Fibroblast of the aortic adventitia (primary cell): ENCODE results near the gene L3HYPDH. TPM values are rescaled to one million over a fixed set of nuclear protein-coding genes. Genes with fewer than 3 reads are reported as not detected.

Source experiments
- DNase-seq: peaks from one replicate; pipeline ENCODE4 v3.0.0-alpha.2; 2010; ENCODE audit warnings: low read depth
- H3K4me3 ChIP-seq: 2 replicates; pipeline ENCODE4 v1.5.1; 2011; ENCODE audit warnings: low read depth, mild to moderate bottlenecking, control low read depth, low read length, moderate library complexity
- CTCF ChIP-seq: IDR thresholded peaks from 2 replicates; pipeline ENCODE4 v1.5.1; 2011; ENCODE audit warnings: mild to moderate bottlenecking, low read length, control low read depth, inconsistent platforms; ENCODE audit not compliant: insufficient read depth
- total RNA-seq: library from RNA; depleted of rRNA; stranded (reverse); fragments of >200 nt; gene quantifications from 2 replicates; pipeline ENCODE4 v1.2.3, GENCODE V29; 2012; ENCODE audit warnings: low replicate concordance

L3HYPDH gene
- total RNA-seq, 1 donor: 28.7 TPM

GRCh38 chr14:59464486-59465315, 19.5 kb downstream of the L3HYPDH start:
- no peak for TF ChIP-seq CTCF
- DNase-seq: peak; percentile 40
- peak overlapping the region; percentile 65 for H3K4me3 ChIP-seq

GRCh38 chr14:59463787-59464485, 20.3 kb downstream of the L3HYPDH start:
- no peak for TF ChIP-seq CTCF
- no peak for DNase-seq
- H3K4me3 ChIP-seq: peak overlapping the region; percentile 65

- H3K4me3 ChIP-seq: no peak overlapping the region
- no peak for DNase-seq
- TF ChIP-seq CTCF: no peak
Observed at GRCh38 chr14:59461891-59462290, 22.3 kb downstream of the L3HYPDH start.

GRCh38 chr14:59460378-59460777, 23.8 kb downstream of the L3HYPDH start:
- no peak overlapping the region for H3K4me3 ChIP-seq
- no peak for TF ChIP-seq CTCF
- DNase-seq: no peak

- no peak overlapping the region for H3K4me3 ChIP-seq
- no peak for TF ChIP-seq CTCF
- DNase-seq: no peak
Observed at GRCh38 chr14:59458486-59458885, 25.7 kb downstream of the L3HYPDH start.

GRCh38 chr14:59455411-59455810, 28.8 kb downstream of the L3HYPDH start:
- peak; percentile 92 for DNase-seq
- TF ChIP-seq CTCF: no peak
- H3K4me3 ChIP-seq: no peak overlapping the region
